ENCODE data around the gene BLACAT1. TPM values are rescaled to one million over a fixed set of nuclear protein-coding genes. Genes with fewer than 3 reads are reported as not detected.

BLACAT1 gene
- total RNA-seq, 1 experiment from 2014 or later, result 0.72 TPM

GRCh38 chr1:205494115-205494514 lies 38.3 kb upstream of the BLACAT1 start:
- ChIA-PET CTCF (interaction anchor here (0.6 to 37.5 kb wide), 13 partner anchors 7 to 385 kb away, joined by 3 to 1608 read pairs (median 9); no protein-coding TSS in a partner anchor), POLR2A (interaction anchor here (0.6 to 7.3 kb wide), 16 partner anchors 8 to 987 kb away, joined by 3 to 73 read pairs (median 10); partner anchors contain the start of genes CDK18 and ELK4)
- intact Hi-C loops (cut with micrococcal nuclease), result no loop called here
- H3K36me3 Mint-ChIP-seq (ENCODE audit: insufficient read depth, unreplicated experiment), result no peaks in the 10 kb centered on the region
- peaks cover 36% of the 10 kb centered on the region for H3K4me1 Mint-ChIP-seq (ENCODE audit: insufficient read depth, unreplicated experiment)
- no peaks in the 10 kb centered on the region for H3K27me3 Mint-ChIP-seq (ENCODE audit: insufficient read depth, unreplicated experiment)
- H3K27ac Mint-ChIP-seq (ENCODE audit: low read depth, unreplicated experiment), result peak overlapping the region; percentile 37
- no peak for DNase-seq (ENCODE audit: unreplicated experiment)
- no peaks in the 10 kb centered on the region for H3K9me3 Mint-ChIP-seq (ENCODE audit: unreplicated experiment)
- BruUV-seq (replicated peaks), result no TSS peak
- no peak for TF ChIP-seq CTCF (IDR thresholded peaks at IDR 0.05; ENCODE audit: unreplicated experiment)
- H3K4me3 Mint-ChIP-seq (ENCODE audit: unreplicated experiment), result no peak overlapping the region

DNA sequence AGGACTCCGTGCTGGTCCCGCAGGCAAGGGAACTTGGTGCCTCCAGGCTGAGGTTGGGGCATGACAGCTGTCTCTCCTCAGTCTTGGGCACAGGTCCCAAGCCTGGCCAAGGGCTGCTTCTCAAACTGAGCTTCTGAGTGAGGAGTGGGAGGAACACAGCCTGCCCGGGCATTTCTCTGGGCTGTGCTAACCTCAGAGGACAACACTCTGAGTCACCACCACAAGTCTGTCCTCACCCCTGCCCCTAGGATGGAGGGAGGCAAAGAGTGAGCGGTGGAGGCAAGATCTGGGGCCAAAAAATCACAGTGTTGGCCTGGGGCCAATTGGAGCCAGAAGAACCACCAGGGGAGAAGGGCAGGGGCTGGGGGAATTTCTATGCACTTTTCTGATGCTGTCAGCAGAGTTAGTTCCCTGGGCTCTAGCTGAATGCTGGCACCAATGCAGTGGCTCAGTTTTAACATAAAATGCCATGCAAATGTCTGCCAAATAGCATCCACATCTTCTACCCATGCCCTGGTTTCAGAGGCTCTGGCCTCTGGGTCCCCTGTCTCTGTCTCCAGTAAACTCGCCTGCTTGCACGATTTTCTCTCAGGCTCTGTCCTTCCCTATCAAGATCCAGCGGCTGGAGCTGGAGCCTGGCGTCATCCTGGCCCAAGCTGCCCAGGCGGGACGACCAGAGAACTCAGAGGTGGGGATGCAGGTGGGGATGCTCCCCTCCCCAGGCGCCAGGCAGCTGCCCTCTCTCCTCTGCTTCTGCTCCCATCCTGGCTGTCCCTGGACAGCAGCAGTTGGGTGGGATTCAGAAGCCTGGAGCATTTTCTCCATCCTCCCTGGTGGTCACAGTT lies 37.6 kb upstream of the BLACAT1 start:
- Mint-ChIP-seq H3K4me3 (ENCODE audit: unreplicated experiment) (peak overlapping the region; percentile 53), H3K27me3 (ENCODE audit: insufficient read depth, unreplicated experiment) (no peaks in the 10 kb centered on the region), H3K36me3 (ENCODE audit: insufficient read depth, unreplicated experiment) (no peaks in the 10 kb centered on the region), H3K9me3 (ENCODE audit: unreplicated experiment) (no peaks in the 10 kb centered on the region), H3K4me1 (ENCODE audit: insufficient read depth, unreplicated experiment) (peaks cover 38% of the 10 kb centered on the region), H3K27ac (ENCODE audit: low read depth, unreplicated experiment) (peak overlapping the region; percentile 86)
- no peak for TF ChIP-seq CTCF (IDR thresholded peaks at IDR 0.05; ENCODE audit: unreplicated experiment)
- POLR2A ChIA-PET, result interaction anchor here (0.6 to 7.3 kb wide), 22 partner anchors 8 to 987 kb away, joined by 3 to 73 read pairs (median 6); partner anchors contain the start of genes CDK18 and ELK4
- BruUV-seq (replicated peaks), result no TSS peak
- peak; percentile 99 for DNase-seq (ENCODE audit: unreplicated experiment)
- CTCF ChIA-PET, result interaction anchor here (0.5 to 37.5 kb wide), 27 partner anchors 8 to 1002 kb away, joined by 3 to 1608 read pairs (median 6); partner anchors contain the start of genes CDK18 and KLHDC8A
- intact Hi-C loops (cut with micrococcal nuclease), result no loop called here

- intact Hi-C loops (cut with micrococcal nuclease), result no loop called here
- ChIA-PET POLR2A (interaction anchor here (0.6 to 7.3 kb wide), 24 partner anchors 9 to 986 kb away, joined by 3 to 73 read pairs (median 5); partner anchors contain the start of genes CDK18 and ELK4), CTCF (interaction anchor here (0.6 to 37.5 kb wide), 25 partner anchors 7 to 219 kb away, joined by 3 to 1608 read pairs (median 8); partner anchors contain the start of genes CDK18 and KLHDC8A)
- no peak for DNase-seq (ENCODE audit: unreplicated experiment)
- Mint-ChIP-seq H3K27ac (ENCODE audit: low read depth, unreplicated experiment) (peak overlapping the region; percentile 86), H3K4me3 (ENCODE audit: unreplicated experiment) (peak overlapping the region; percentile 53), H3K9me3 (ENCODE audit: unreplicated experiment) (no peaks in the 10 kb centered on the region), H3K4me1 (ENCODE audit: insufficient read depth, unreplicated experiment) (peaks cover 38% of the 10 kb centered on the region), H3K36me3 (ENCODE audit: insufficient read depth, unreplicated experiment) (no peaks in the 10 kb centered on the region), H3K27me3 (ENCODE audit: insufficient read depth, unreplicated experiment) (no peaks in the 10 kb centered on the region)
- no peak for TF ChIP-seq CTCF (IDR thresholded peaks at IDR 0.05; ENCODE audit: unreplicated experiment)
- BruUV-seq (replicated peaks), result no TSS peak
Measured at GRCh38 chr1:205492774-205493173, 36.9 kb upstream of the BLACAT1 start.

- intact Hi-C loops (cut with micrococcal nuclease), result no loop called here
- Mint-ChIP-seq H3K4me3 (ENCODE audit: unreplicated experiment) (no peak overlapping the region), H3K27me3 (ENCODE audit: insufficient read depth, unreplicated experiment) (no peaks in the 10 kb centered on the region), H3K36me3 (ENCODE audit: insufficient read depth, unreplicated experiment) (no peaks in the 10 kb centered on the region), H3K9me3 (ENCODE audit: unreplicated experiment) (no peaks in the 10 kb centered on the region), H3K27ac (ENCODE audit: low read depth, unreplicated experiment) (peak overlapping the region; percentile 86), H3K4me1 (ENCODE audit: insufficient read depth, unreplicated experiment) (peaks cover 38% of the 10 kb centered on the region)
- DNase-seq (ENCODE audit: unreplicated experiment), result peak; percentile 40
- no TSS peak for BruUV-seq (replicated peaks)
- ChIA-PET POLR2A (interaction anchor here (0.6 to 7.3 kb wide), 21 partner anchors 8 to 244 kb away, joined by 3 to 73 read pairs (median 5); partner anchors contain the start of genes CDK18 and ELK4), CTCF (interaction anchor here (0.6 to 37.5 kb wide), 27 partner anchors 6 to 299 kb away, joined by 3 to 1608 read pairs (median 6); partner anchors contain the start of gene CDK18)
- no peak for TF ChIP-seq CTCF (IDR thresholded peaks at IDR 0.05; ENCODE audit: unreplicated experiment)
Measured at GRCh38 chr1:205492201-205492667, 36.4 kb upstream of the BLACAT1 start.
